Mucosa of descending colon (tissue), 3 donors: ENCODE measurements around the gene PIP5K1C. TPM values are rescaled to one million over a fixed set of nuclear protein-coding genes. Genes with fewer than 3 reads are reported as not detected.

Experiments
- ATAC-seq: fragments of 200-7000 bp; cut with Tn5 transposase; one replicate; pipeline ENCODE4 v1.9.1; 2020; ENCODE audit warnings: mild to moderate bottlenecking, moderate library complexity
- DNase-seq, 3 donors: peaks; one replicate each; pipeline ENCODE4 v3.0.0-alpha.2; 2020
- H3K36me3 ChIP-seq: fragments of 200-600 bp; one replicate; pipeline ENCODE4 v1.8.0; 2021; ENCODE audit warnings: low read depth, mild to moderate bottlenecking
- H3K4me1 ChIP-seq: fragments of 200-600 bp; one replicate; pipeline ENCODE4 v1.8.0; 2021; ENCODE audit warnings: low read depth, mild to moderate bottlenecking
- H3K4me3 ChIP-seq: fragments of 200-600 bp; one replicate; pipeline ENCODE4 v1.8.0; 2021; ENCODE audit warnings: mild to moderate bottlenecking
- H3K9me3 ChIP-seq: fragments of 200-600 bp; one replicate; pipeline ENCODE4 v1.8.0; 2021; ENCODE audit warnings: mild to moderate bottlenecking
- CTCF ChIP-seq: fragments of 200-600 bp; IDR thresholded peaks from one replicate; pipeline ENCODE4 v1.8.0; 2022; ENCODE audit warnings: antibody characterized with exemption, mild to moderate bottlenecking
- intact Hi-C, 2 donors: fragments of 100-400 bp; cut with DNase I in 1 of 2; cut with micrococcal nuclease in 1 of 2; formaldehyde crosslinking; loops; one replicate each; pipeline versions ENCODE4 v1.11.0 to v1.11.1; 2022; cut with DNase I, micrococcal nuclease
- total RNA-seq, 3 donors: library from RNA; stranded (reverse); fragmentation: NEBNext Ultra II Directional in 2 of 3; extraction: Animal tissue kit (Norgen Biotek cat#: 25700) in 2 of 3; gene quantifications; one replicate each; pipeline versions ENCODE4 v1.2.1 to v1.2.4, GENCODE V29; 2021 to 2023
- donor health status: DM: no; HTN: no; CAD: no; lungs with moderate emphysema.
- donor health status: DM: no; HTN: no; CAD: no.
- donor health status: DM: no; HTN: yes; CAD: no.

The PIP5K1C gene
- total RNA-seq, 3 donors from 2014 or later, result 23.1 to 95.2 (median 23.2) TPM

- no peak for TF ChIP-seq CTCF
- ATAC-seq (no peak), DNase-seq (peak in 1 of 3 donors; percentile 62)
- Histone ChIP-seq H3K4me3 (peak overlapping the region; percentile 77), H3K9me3 (no peaks in the 10 kb centered on the region), H3K36me3 (no peaks in the 10 kb centered on the region), H3K4me1 (peaks cover 4% of the 10 kb centered on the region)
- intact Hi-C loops, result loop anchor here in 1 of 2 donors (5.0 kb wide), 1 partner anchor 32 kb away; no protein-coding TSS in a partner anchor
Observed at GRCh38 chr19:3699741-3700241, 477 bp downstream of the PIP5K1C start.

GRCh38 chr19:3698974-3699740, 1.1 kb downstream of the PIP5K1C start:
- intact Hi-C loops, result no loop called here
- Histone ChIP-seq H3K4me1 (peaks cover 4% of the 10 kb centered on the region), H3K9me3 (no peaks in the 10 kb centered on the region), H3K36me3 (no peaks in the 10 kb centered on the region), H3K4me3 (peak overlapping the region; percentile 77)
- DNase-seq (peak in 2 of 3 donors; percentile 59 to 68), ATAC-seq (peak; percentile 30)
- no peak for TF ChIP-seq CTCF

GRCh38 chr19:3698386-3698950, 1.8 kb downstream of the PIP5K1C start:
- H3K36me3 ChIP-seq, result no peaks in the 10 kb centered on the region
- DNase-seq, result no peak
- H3K9me3 ChIP-seq, result no peaks in the 10 kb centered on the region
- no peak overlapping the region for H3K4me3 ChIP-seq
- intact Hi-C loops, result no loop called here
- TF ChIP-seq CTCF, result no peak
- H3K4me1 ChIP-seq, result peaks cover 4% of the 10 kb centered on the region
- ATAC-seq, result no peak

GRCh38 chr19:3697671-3698385, 2.4 kb downstream of the PIP5K1C start:
- intact Hi-C loops, result no loop called here
- no peak for ATAC-seq
- DNase-seq, result no peak
- H3K4me3 ChIP-seq, result no peak overlapping the region
- H3K4me1 ChIP-seq, result peaks cover 4% of the 10 kb centered on the region
- no peaks in the 10 kb centered on the region for H3K36me3 ChIP-seq
- TF ChIP-seq CTCF, result no peak
- no peaks in the 10 kb centered on the region for H3K9me3 ChIP-seq

DNA sequence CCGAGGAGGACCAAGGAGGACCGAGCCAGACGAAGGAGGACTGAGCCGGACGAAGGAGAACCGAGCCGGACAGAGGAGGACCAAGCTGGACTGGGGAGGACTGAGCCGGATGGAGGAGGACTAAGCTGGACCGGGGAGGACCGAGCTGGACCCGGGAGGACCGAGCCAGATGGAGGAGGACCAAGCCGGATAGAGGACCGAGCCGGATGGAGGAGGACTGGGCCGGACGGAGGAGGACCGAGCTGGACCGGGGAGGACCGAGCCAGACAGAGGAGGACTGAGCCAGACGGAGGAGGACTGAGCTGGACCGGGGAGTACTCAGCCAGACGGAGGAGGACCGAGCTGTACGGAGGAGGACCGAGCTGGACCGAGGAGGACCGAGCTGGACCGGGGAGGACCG, 3.2 kb downstream of the PIP5K1C start:
- no peak for ATAC-seq
- H3K4me1 ChIP-seq, result peaks cover 4% of the 10 kb centered on the region
- TF ChIP-seq CTCF, result no peak
- H3K9me3 ChIP-seq, result no peaks in the 10 kb centered on the region
- H3K4me3 ChIP-seq, result no peak overlapping the region
- no peak for DNase-seq
- intact Hi-C loops, result no loop called here
- H3K36me3 ChIP-seq, result no peaks in the 10 kb centered on the region
